A549 treated with dexamethasone at 1 μM for 4 hours (cell line): Measurements from ENCODE around the gene FAIM2. TPM values are rescaled to one million over a fixed set of nuclear protein-coding genes. Genes with fewer than 3 reads are reported as not detected.

Experiments used
- total RNA-seq: library from RNA; stranded (reverse); fragments of 200-300 nt; extraction: Qiagen RNA extraction; gene quantifications from 5 replicates; pipeline ENCODE4 v1.2.3, GENCODE V29; 2022

FAIM2 gene
- total RNA-seq: not detected in 5 replicates

GRCh38 chr12:49903700-49904423 lies at the start of gene FAIM2:
Gene FAIM2, minus strand, starts transcription at chr12:49903900. Its CDS starts 108 bp downstream, at chr12:49903792.

DNA sequence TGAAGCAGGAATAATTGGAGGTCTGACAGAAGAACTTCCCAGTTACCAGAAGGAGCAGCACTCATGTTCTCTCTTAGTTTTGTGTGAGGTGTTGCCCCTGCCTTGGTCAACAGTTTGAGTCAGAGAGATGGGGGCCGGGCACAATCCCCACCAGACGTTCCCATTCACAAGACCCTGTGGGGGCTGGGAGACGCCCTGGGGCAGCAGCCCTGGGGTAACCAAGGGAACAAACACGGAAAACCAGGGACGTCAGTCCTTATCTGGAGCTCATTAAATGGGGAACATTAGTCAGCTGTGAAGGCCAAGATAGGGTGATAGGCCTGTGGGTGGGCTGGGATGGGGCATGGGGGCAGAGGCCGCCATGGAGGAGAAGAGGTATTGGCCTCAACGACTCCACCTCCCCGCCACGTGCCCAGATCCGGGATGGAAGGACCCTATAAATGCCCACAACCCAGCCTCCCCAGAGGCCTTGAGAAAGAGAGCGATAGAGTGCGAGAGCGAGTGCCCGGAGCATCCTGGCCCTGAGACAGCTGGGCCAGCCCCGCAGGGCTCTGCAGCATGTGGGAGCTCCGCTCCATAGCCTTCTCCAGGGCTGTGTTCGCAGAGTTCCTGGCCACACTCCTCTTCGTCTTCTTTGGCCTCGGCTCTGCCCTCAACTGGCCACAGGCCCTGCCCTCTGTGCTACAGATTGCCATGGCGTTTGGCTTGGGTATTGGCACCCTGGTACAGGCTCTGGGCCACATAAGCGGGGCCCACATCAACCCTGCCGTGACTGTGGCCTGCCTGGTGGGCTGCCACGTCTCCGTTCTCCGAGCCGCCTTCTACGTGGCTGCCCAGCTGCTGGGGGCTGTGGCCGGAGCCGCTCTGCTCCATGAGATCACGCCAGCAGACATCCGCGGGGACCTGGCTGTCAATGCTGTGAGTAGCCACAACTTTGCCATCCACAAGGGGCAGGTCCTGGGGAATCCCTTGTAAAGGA lies 46.9 kb upstream of the FAIM2 start, which contains the start of gene AQP2:
Gene AQP2 (plus strand): TSS at position 465 of the 979 bp plus-strand sequence. CDS start 94 bp downstream, at position 559.

DNA sequence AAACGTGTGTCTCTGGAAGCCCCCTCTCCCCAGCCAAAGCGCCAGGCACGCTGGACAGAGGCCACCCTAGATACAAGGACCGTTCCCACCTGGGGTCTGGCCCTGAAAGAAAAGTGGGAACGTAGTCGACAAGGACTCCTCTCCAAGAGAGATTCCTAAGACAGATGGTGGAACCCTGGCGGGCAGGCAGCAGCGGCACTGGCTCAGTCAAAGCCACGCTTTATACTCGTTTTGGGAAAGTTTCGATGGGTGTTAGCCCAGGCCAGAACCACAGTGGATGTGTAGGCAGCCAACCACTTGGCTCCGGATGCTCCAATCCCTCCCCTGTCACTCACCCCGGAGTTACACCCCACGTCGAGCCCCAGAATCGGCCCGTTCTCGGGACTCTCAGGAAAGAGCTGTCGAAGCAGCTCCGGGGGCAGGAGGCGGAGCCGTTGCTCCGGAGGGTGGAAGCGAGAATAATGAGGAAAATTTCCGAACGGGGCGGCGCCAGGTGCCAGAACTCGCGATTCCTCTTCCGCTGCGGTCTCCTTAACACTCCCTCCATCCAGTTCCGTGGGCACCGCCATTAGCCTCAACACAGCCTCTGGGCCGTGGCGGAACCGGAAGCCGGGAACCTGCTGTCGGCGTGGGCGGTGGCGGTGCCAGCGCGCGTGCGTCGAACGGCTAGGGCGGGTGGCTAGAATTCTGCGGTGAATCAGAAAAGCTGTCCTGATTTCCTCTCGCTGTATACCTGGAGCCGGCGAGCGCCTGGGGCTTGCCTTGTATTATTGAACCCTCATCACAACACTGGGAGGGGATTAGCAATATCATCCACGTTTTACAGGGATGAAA lies 61.0 kb downstream of the FAIM2 start, which contains the start of gene BCDIN3D:
Gene BCDIN3D (minus strand): TSS at position 588 of the 834 bp plus-strand sequence. CDS start 19 bp downstream, at position 569.

DNA sequence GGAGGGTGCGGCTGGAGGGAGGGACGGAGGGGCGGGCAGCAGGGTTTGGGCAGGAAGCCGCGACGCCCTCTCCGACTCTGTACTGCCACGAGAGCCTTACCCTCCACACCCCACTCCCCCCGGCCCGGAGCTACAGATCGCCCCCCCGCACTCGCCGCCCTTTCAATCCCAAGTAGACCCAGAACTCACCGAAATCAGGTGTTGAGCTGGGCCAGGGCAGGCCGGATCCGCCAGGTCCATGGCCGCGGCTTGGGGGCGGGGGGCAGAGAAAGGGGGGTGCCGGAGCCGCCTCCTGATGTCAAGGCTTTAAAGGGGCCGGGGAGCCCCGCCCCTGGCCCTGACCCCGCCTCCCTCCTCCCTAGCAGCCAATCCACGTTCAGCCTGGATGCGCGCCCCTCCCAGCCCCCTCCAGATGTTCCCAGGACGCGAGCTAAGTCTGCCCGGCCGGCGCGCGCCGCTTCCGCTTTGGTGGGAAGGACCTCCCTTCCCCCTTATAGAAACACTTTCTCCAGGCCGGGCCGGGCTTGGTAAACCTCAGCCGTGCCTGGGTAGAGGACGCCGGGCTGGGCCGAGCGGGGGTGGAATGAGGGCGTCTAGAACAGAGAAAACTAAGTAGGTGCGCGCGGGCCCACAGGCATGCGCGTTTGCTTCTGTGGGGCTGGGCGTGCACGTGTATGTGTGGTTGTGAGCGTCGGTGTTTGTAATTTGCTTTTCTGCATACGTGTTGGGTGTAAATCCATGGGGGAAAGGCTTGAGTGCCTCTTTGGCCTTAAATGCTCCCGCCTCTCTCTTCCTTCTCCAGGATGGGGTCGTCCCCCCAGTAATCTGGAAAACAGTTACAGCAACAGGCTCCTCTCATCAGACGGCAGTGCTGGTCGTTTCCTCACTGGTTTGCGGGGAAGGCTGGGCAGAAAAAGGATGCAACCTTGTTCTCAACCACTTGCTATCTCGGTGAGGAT lies 75.3 kb downstream of the FAIM2 start, which contains the start of gene NCKAP5L:
Gene NCKAP5L (minus strand): TSS at position 281 of the 959 bp plus-strand sequence. CDS start 24,369 bp downstream, outside the sequence.

Other genes with a start within 250 kb of the FAIM2 start
- gene FMNL3, start 196.5 kb downstream of the FAIM2 start, total RNA-seq: 1.3 to 2.5 TPM (median 2.0 TPM) in 5 replicates
- 389 to 531 TPM (median 511 TPM) in 5 replicates for gene TMBIM6, start 162.3 kb downstream of the FAIM2 start, total RNA-seq
- gene NCKAP5L, start 75.5 kb downstream of the FAIM2 start, total RNA-seq: 6.8 to 10.4 TPM (median 9.8 TPM) in 5 replicates
- gene BCDIN3D, start 60.8 kb downstream of the FAIM2 start, total RNA-seq: 3.9 to 4.4 TPM (median 4.2 TPM) in 5 replicates
- not detected in 5 replicates for gene AQP2, start 46.8 kb upstream of the FAIM2 start, total RNA-seq
- not detected in 5 replicates for gene AQP5, start 58.0 kb upstream of the FAIM2 start, total RNA-seq
- 0.02 to 0.07 TPM (median 0.04 TPM) in 3 of 5 replicates, not detected in the others for gene AQP6, start 69.0 kb upstream of the FAIM2 start, total RNA-seq
- 73.6 to 87.2 TPM (median 78.7 TPM) in 5 replicates for gene RACGAP1, start 121.6 kb upstream of the FAIM2 start, total RNA-seq
- 4.2 to 6.0 TPM (median 5.9 TPM) in 5 replicates for gene ASIC1, start 153.7 kb upstream of the FAIM2 start, total RNA-seq
- gene SMARCD1, start 181.4 kb upstream of the FAIM2 start, total RNA-seq: 63.8 to 70.9 TPM (median 67.2 TPM) in 5 replicates
- gene GPD1, start 200.1 kb upstream of the FAIM2 start, total RNA-seq: 0.14 to 0.30 TPM (median 0.22 TPM) in 5 replicates
- 52.5 to 71.1 TPM (median 55.5 TPM) in 5 replicates for gene COX14, start 208.3 kb upstream of the FAIM2 start, total RNA-seq